ENCODE data around the gene F12.

Gene F12

DNA sequence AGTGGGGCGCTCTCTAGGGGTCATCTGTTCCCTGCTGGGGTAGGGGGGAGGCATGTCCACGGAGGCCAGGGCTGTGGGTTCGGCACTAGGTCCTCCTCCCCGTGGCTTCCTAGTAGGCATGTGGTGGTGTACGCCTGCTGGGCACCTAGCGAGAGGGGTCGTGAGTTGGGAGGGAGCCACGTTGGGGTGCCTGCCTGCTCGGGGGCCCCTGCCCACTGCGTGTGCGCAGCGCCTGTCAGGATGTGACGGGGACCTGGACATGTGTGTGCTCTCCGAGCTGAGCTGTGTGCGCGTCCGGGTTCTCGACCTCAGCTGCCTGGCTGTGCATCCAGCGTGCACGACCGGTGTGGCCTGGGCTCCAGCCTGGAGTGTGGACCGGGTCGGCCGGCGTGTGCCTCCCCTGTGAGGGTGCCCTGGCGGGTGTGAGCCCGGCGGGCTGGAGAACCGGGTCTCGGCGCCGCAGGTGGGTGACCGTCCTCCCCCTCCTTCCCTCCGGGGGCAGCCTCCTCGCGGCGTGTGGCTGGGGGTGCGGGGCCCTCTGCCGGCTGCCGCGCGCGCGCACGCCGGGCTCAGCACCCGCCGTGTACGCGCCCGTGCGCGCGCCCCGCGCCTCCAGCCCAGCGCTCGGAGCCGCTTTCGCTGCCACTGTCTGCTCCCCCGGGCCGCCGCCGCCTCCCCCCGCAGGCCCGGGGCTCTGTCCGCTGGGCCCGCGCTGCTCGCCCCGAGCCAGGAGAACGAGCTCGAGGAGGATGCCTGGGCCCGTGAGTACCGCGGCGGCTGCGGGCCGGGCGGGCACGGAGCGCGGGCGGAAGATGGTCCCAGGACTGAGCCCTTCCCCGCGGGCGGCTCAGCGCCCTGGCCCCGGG is 37.1 kb upstream of the F12 start, which contains the start of gene PRR7:
Gene PRR7, plus strand, starts transcription at position 615 of the 866 bp plus-strand sequence. CDS start 8,254 bp downstream, outside the sequence.
- DNase-seq (ENCODE audit: low read depth): no peak

DNA sequence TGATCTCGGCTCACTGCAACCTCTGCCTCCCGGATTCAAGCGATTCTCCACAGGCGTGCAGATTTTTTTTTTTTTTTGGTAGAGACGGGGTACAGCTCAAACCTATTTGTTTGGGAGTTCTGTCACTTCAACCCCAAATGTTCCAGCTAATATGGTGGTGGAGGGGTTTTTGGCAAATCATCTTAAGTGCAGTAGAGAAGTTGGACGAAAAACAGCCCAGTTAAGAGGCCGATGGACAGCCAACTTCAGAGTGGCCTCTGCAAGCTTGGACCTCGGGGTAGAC is 36.5 kb upstream of the F12 start:
- no peak for DNase-seq (ENCODE audit: low read depth)

DNA sequence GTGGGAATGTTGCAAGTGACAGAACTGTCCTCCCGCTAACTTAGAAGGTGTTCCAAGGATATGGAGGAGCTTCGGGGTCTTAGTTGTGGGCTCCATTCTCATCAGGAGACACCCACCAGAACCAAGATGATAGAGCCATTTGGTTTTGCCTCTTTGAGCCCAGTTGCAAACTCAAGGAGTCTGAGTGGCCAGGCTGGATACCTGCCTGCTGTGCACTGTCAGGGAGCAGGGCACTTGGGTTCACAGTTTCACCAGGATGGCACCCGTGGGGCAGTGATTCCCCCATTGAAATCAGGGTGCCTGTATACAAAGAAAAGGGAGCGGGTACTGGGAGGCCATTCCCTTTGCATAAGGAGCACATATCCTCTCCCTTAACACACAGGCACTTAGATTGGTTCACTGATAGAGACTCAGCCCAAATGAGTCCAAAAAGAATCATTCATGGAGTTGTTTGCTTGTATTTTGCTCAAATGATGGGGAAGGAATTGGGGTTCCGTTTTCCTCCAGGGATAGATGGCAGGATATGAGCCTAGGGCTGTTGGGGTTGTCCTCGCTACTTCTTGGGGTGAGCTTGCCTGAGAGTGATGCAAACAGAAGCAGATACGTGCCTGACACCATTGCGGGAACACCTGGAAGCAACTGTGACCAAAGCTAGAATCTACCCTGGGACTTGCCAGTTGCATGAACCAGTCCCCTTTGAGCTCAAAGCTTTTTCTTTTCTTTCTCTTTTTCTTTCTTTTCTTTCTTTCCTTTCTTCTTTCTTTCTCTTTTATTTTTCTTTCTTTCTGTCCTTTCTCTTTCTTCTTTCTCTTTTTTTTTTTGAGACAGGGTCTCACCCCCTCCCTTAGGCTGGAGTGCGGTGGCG is 35.9 kb upstream of the F12 start:
- no peak for DNase-seq (ENCODE audit: low read depth)

DNA sequence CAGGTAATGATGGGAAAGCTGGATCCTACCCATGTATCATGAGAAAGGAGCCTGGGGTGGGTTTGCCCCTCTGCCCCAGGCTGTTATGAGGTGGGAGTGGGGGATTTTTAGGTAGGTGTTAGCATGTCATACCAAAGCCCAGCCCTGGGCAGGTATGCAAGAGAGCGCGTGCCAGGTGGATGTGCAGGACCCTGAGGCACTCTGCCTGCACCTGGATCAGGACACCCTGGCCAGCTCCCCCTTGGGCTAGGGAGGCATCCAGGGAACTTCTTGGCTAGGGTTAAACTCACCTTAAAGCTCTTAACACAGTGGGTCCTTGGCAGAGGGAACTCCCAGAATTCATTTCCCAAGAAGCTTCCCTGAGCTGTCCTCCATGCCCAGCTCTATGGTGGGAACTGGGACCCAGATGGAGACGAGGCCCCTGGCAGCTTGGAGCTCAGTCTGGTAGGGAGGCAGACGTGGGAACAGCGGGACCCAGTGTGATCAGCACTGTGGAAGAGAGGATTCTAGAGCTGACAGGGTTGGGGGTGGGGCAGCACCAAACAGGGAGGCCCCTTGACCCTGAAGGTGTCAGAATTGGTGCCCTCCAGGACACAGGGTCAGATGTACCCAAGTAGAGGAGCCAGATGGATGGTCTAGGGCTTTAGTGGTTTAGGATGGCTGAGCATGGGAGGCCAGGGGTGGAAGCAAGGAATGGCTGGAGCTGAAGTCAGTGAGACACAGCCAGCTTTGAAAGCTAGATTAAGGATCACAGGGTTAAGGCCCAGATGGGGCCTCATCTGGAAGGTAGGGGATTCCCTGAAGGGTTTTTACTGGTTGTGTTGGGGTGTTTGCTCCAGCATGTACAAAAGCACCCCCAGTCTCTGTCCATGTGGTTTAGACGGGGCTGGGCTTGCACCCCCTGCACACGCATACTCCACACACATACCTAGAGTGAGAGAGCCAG is 35.0 kb upstream of the F12 start:
- no peak for DNase-seq (ENCODE audit: low read depth)

DNA sequence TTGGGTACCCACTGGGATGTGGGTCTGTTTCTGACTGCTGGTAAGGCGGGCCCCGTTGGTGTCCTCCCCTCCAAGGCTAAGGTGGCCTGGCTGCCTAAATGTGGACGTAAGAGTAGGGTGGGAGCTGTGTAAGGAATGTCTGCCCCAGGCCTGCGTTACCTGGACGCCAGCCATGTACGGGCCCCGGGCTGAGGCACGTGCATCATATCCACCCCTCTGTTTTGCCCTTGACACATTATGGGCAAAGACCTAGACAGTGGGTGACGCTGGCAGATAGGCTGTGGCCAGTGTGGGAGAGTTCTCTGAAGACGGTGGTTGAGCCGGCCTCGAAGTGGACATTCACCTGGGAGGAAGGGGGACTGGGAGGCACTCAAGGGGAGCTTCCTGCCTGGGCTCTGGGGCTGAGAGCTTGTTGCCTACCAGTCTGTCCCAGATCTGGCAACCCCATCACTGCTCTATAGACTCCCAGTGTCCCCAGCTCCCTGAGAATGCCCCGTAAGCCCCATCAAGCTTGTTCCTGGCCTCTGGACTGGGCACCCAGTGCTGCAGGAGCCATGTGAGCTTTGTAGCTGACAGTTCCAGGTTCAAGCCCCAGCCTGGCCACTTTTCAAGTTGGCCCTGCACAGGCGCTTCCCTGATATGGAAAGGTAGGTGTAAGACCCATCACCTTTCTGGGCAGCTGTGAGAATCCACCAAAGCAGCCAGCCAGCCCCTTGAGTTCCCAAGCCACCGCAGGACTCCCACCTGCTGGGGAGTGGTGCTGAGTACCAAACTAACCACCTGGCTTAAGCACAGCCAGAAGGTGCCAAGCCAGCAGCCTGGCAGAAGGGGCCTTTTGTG is 34.0 kb upstream of the F12 start:
- no peak for DNase-seq (ENCODE audit: low read depth)

DNA sequence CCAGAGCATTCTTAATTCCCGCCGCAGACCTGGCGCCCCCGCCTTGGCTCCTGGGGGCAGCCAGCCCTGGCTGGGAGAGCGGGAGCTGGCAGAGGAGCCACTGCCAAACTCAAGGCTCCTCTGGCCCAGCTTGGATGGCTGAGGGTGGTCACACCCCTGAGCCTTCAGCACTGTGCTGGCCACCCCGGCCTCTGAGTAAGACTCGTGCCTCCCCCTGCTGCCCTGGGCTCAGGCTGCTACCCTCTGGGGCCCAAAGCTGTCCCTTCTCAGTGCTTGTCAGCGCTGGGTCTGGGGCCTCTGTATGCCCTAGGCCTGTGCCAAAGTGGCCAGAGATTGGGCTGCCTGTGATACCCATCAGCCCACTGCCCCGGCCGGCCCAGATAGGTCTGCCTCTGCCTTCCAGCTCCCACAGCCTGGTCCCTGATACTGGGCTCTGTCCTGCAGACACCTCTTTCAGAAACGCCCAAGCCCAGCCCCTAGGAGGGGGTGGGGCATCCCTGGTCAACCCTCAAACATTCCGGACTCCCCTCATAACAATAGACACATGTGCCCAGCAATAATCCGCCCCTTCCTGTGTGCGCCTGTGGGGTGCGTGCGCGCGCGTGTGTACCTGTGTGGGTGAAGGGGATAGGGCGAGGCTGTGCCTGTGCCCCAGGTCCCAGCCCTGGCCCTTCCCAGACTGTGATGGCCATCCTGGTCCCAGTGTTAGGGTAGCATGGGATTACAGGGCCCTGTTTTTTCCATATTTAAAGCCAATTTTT is 32.9 kb upstream of the F12 start:
- no peak for DNase-seq (ENCODE audit: low read depth)

DNA sequence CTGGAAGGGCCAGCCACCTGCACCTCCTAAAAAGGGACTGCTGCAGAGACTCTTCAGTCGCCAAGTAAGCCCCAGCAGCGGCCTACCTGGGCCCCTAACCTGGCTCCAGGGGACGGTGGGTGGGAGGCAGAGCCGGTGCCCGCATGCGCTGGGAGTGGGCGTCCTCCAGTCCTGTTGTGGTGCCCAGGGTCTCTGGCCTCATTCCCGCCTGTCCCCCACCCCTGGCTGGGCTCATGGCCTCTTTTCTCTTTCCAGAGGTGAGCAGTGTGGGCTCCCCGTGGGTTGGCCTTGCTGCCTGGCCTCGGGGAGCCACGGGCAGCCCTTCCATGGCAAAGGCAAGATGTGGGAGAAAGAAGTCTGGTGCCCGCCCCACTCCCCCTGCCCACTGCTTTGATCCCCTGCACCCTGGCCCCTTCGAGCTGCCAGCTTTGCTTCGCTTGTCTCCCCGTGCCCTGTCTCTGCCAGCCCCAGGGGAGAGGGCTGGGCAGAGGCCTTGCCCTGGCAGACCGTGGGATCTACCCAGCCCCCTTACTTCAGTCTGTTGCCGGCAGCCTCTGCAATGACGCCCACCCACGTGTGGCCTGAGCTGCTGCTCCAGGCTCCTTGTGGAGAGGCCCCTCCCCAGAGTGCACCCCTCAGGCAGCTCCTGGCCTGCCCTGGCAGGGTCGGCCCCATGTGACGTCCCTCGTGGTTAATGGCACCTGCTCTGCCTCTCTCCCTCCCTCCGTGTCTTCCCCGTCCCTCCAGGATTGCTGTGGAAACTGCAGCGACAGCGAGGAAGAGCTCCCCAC is 31.8 kb upstream of the F12 start:
- DNase-seq (ENCODE audit: low read depth): no peak

DNA sequence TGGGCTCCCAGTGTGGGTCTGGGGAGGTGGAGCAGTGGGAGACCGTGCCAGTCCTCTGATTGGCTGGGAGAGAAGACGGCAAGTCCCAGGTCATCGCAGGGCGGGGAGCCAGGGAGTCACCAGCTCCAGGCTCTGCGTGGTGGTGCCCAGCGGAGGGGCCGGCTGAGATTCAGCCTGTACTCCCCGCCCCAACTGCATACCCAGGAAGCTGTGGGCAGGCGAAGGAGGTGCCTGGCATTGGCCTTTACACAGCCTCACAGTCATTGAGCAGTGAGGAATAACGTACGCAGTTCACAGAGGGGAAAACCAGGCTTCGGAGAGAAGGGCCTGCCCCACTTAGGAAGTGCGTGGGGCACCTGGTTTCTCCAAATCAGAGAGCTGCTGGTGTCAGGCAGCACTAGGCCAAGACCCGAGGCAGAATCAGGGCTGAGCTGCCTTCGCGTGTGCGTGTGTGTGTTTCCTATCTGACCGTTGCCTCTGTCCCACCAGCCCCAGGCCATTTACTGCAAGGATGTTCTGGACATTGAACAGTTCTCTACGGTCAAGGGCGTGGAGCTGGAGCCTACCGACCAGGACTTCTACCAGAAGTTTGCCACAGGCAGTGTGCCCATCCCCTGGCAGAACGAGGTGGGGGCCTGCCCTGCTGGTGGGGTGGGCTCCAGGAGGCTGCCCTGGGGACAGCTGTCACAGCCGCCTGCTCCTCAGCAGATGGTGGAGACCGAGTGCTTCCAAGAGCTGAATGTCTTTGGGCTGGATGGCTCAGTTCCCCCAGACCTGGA is 31.0 kb upstream of the F12 start:
- no peak for DNase-seq (ENCODE audit: low read depth)

DNA sequence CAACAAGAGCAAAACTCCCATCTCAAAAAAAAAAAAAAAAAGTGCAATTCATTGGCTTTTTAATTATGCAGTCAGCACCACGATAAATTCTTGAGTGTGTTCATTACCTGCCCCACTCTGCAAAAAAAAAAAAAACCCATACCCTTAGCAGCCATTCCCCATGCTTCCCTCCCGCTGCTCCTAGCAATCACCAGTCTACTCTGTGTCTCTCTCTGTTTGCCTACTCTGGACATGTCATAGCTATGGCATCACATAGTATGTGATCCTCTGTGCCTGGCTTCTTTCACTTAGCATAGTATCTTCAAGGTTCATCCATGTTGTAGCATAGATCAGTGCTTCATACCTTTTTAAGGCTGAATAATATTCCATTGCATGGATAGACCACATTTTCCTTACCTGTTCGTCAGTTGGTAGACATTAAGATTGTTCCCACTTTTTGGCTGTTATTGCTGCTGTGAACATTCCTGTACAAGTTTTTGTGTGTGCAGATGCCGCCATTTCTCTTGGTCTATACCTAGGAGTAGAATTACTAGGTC is 30.2 kb upstream of the F12 start:
- no peak for DNase-seq (ENCODE audit: low read depth)

DNA sequence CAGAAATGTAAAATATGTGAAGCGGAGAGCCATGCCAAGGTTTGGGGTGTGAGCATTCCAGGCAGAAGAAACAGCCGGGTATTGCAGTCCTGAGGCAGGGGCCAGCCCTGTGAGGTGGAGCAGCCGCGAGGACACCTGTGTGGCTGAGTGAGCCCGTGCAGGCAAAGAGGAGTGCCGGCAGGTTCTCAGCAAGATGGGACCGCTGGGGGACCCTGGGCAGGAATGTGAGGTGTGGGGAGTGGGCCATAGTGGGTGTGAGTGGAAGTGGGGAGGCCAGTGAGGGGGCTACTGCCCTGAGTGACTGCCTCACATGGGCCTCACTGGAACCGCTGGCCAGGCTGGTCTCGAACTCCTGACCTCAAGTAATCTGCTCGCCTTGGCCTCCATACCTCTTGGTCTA is 29.1 kb upstream of the F12 start:
- no peak for DNase-seq (ENCODE audit: low read depth)

DNA sequence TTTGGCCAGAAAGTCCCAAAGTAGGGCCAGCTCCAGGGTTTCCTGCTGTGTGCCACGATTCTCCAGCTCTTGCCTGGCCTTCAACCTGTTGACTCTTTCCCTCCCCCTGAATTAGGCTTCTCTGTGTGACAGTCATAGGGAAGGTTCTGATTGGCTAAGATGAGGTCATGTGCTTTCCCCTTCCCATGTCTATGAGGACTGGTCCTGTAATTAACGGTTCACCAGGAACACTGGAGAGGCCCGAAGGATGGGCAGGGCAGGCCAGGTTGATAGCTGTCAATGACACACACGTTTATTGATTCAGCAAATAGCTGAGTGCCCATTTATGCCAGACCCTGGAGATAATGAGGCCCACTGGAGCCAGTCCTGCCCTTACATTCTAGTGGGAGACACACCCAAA is 28.3 kb upstream of the F12 start:
- DNase-seq (ENCODE audit: low read depth): no peak

DNA sequence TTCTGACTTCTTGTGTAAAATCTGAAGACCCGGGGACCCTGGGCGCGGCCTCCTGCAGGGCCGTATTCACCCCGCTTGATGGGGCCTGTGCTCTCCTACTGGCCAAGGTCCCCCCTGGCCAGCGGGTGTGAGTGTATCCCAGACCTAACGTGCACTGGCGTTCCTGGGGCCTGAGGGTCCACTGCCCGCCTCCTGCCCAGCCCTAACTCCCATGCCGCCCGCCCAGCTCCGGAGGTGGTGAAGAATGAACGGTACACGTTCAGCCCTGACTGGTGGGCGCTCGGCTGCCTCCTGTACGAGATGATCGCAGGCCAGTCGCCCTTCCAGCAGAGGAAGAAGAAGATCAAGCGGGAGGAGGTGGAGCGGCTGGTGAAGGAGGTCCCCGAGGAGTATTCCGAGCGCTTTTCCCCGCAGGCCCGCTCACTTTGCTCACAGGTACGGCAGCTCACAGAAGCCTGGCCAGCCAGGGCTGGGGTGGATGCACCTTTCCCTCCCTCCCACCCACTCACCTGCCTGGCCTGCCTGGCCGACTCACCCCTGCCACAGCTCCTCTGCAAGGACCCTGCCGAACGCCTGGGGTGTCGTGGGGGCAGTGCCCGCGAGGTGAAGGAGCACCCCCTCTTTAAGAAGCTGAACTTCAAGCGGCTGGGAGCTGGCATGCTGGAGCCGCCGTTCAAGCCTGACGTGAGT is 26.6 kb upstream of the F12 start:
- no peak for DNase-seq (ENCODE audit: low read depth)

DNA sequence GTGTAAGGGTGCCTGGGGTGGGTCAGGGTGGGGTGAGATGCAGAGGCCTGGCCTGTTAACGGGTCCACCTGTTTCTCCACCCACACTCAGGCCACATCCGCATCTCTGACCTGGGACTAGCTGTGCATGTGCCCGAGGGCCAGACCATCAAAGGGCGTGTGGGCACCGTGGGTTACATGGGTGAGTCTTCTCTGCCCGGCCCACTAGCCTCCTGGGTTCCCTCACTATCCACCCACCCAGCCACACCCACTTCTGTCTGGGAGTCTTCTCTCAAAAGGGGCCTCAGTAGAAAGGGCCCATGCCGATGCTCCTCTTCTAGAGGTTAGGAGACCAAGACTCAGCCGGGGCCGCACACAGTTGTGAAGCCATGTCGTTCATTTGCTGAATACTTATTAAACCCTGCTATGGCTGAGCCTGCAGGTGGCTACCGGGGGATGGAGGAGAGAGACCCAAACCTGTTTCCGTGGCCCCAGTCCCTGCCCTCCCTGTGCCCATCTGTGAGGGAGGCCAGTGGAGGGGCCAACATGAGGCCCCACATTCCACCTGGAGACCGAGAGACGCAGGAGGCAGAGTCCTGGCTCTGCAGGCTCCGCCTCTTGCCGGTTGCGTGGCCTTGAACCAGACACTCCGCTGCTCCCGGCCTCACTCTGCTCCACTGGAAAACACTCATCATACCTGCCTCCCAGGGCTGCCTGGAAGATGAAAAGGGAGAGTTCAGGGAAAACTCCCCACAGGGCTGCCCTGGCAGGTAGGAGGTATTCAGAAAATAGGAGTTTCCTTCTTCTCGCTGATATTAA is 25.8 kb upstream of the F12 start:
- no peak for DNase-seq (ENCODE audit: low read depth)

DNA sequence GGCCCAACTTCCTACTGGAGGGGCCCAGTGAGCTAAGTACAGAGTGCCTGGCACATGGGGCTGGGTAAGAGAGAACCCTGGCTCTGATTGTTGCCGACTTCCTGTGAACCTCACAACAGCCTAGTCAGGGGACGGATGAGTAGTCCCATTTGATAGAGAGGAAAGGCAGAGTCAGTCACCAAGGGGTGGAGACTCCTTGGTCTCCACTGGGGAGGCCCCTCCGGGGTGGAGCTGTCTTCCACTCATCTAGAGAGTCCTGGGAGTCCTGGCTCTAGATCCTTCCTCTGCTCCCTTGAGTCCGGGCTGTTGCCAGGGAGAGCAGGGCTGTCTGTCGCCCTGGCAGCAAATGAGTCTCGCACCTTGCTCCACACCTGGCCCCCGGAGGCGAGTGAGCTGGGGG is 25.1 kb upstream of the F12 start:
- no peak for DNase-seq (ENCODE audit: low read depth)

DNA sequence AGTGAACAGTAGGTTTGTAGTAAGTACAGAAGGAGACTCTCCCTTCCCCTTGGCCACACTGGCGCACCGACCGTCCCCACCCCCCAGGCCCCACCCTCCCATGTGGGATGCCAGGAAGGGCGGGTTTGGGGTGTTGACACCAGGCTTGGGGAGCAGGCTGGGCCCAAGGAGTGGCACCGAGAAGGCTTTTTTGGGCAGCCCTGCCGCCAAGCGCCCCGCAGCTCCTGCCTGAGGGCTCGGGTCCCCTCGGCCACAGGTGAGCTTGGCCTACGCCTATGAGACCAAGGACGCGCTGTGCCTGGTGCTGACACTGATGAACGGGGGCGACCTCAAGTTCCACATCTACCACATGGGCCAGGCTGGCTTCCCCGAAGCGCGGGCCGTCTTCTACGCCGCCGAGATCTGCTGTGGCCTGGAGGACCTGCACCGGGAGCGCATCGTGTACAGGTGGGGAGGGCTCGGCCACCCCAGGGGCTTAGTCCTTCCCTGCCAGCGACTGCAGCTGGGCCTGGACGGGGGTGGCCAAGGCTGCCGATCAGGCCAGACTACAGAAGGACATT is 24.4 kb upstream of the F12 start:
- no peak for DNase-seq (ENCODE audit: low read depth)

DNA sequence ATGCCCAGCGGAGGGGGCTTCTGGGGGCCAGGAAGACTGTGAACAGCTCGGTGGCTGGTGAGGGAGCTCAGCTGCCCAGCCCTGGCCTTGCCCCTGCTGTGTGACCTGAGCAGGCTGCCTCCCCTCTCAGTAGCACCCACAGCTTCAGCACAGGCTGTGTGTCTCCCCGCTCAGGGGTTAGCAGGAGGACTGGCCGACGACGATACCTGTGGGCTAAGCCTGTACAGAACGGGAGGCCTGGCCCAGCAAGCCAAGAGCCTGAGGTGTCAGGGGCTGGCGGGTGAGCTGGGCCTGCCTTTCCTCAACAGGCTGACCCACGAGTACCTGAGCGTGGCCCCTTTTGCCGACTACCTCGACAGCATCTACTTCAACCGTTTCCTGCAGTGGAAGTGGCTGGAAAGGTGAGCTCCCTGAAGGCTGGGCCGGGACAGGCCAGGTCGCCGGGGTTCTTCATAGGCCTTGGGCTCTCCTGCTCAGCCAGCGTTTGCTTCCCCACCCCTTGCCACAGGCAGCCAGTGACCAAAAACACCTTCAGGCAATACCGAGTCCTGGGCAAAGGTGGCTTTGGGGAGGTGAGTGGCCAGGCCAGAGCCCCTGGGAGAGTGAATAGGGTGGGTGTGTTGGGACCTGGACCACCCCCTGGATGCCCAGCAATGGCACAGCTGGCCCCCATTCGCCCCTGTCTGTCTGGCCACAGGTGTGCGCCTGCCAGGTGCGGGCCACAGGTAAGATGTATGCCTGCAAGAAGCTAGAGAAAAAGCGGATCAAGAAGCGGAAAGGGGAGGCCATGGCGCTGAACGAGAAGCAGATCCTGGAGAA is 23.7 kb upstream of the F12 start:
- no peak for DNase-seq (ENCODE audit: low read depth)
